SK-N-MC (cell line): ENCODE data around the gene ING1.

Experiments
- EZH2 ChIP-seq: fragments of 200-600 bp; sonication (generic); IDR thresholded peaks from one replicate; pipeline ENCODE4 v1.6.1; 2017; ENCODE audit warnings: antibody characterized with exemption
- POLR2AphosphoS5 ChIP-seq: IDR thresholded peaks from 2 replicates; pipeline ENCODE4 v1.6.1; 2012; ENCODE audit warnings: mild to moderate bottlenecking, low read depth, low read length, borderline replicate concordance

GRCh38 chr13:110685305-110686020, 28.0 kb upstream of the ING1 start:
- TF ChIP-seq POLR2AphosphoS5 (no peak), EZH2 (no peak)
